T-cell (primary cell): ENCODE measurements around the gene TEP1. TPM values are rescaled to one million over a fixed set of nuclear protein-coding genes. Genes with fewer than 3 reads are reported as not detected.

Experiments
- ATAC-seq, 4 experiments: fragments of 200-7000 bp in 3 of 4; fragments of 150-1000 bp in 1 of 4; cut with Tn5 transposase; replicated peaks in 1 of 4; 1 replicate in 3 of 4; 2 replicates in 1 of 4; pipeline ENCODE4 v1.10.0; 2021; ENCODE audit warnings: moderate library complexity in 3 of 4, mild to moderate bottlenecking in 2 of 4, moderate number of reproducible peaks in 1 of 4
- CTCF ChIA-PET, 2 donors: fragments of 300-600 bp; sonication (Branson Sonifier 250); formaldehyde crosslinking; loops; one replicate each; lab custom pipeline; 2022; ENCODE audit warnings: antibody characterized with exemption in 2 of 2; lab: Charles Lee
- POLR2A ChIA-PET, 2 donors: fragments of 300-600 bp; sonication (Branson Sonifier 250); formaldehyde crosslinking; loops; one replicate each; lab custom pipeline; 2022; ENCODE audit warnings: antibody characterized with exemption in 2 of 2; lab: Charles Lee
- DNase-seq, 35 experiments: peaks; one replicate each; pipeline versions ENCODE4 v3.0.0 to v3.0.0-alpha.2; 2013 to 2023
- H3K27ac ChIP-seq: one replicate; pipeline ENCODE4 v1.5.1; 2013; ENCODE audit warnings: low read length
- H3K27me3 ChIP-seq, 2 experiments: replicated peaks in 1 of 2; 1 replicate in 1 of 2; 2 replicates in 1 of 2; pipeline versions ENCODE4 v1.6.1 to v1.7.0; 2013; ENCODE audit warnings: low read length in 1 of 2, mixed read lengths in 1 of 2; ENCODE audit not compliant: control insufficient read depth in 2 of 2, insufficient read depth in 2 of 2; ENCODE audit errors: extremely low read depth in 1 of 2
- H3K36me3 ChIP-seq, 2 donors: 1 replicate in 1 of 2; 2 replicates in 1 of 2; pipeline versions ENCODE4 v1.6.1 to v1.7.0; 2013; ENCODE audit warnings: low read length in 1 of 2; ENCODE audit not compliant: control insufficient read depth in 2 of 2, insufficient read depth in 1 of 2; ENCODE audit errors: extremely low read depth in 1 of 2
- H3K4me1 ChIP-seq, 2 experiments: 1 replicate in 1 of 2; 2 replicates in 1 of 2; pipeline versions ENCODE4 v1.6.1 to v1.7.0; 2013; ENCODE audit warnings: low read length in 2 of 2, mixed read lengths in 1 of 2; ENCODE audit not compliant: insufficient read depth in 2 of 2, control insufficient read depth in 1 of 2; ENCODE audit errors: extremely low read depth in 1 of 2
- H3K4me3 ChIP-seq, 2 donors: 1 replicate in 1 of 2; 2 replicates in 1 of 2; pipeline versions ENCODE4 v1.5.1 to v1.7.0; 2013; ENCODE audit warnings: mild to moderate bottlenecking in 2 of 2, low read length in 1 of 2, moderate library complexity in 1 of 2; ENCODE audit not compliant: control insufficient read depth in 1 of 2; ENCODE audit errors: extremely low read depth in 1 of 2
- H3K9me3 ChIP-seq: 2 replicates; pipeline ENCODE4 v1.7.0; 2013
- H3K27ac Mint-ChIP-seq, 2 donors: one replicate each; pipeline ENCODE4 v1.8.0; 2020 to 2021; ENCODE audit warnings: mild to moderate bottlenecking in 2 of 2, mixed read lengths in 2 of 2
- H3K27me3 Mint-ChIP-seq, 2 donors: one replicate each; pipeline ENCODE4 v1.8.0; 2021 to 2022; ENCODE audit warnings: mixed read lengths in 2 of 2
- H3K36me3 Mint-ChIP-seq: one replicate; pipeline ENCODE4 v1.8.0; 2021; ENCODE audit warnings: mixed read lengths
- H3K4me1 Mint-ChIP-seq, 3 donors: one replicate each; pipeline ENCODE4 v1.8.0; 2020 to 2022; ENCODE audit warnings: mixed read lengths in 3 of 3, mild to moderate bottlenecking in 1 of 3
- H3K4me3 Mint-ChIP-seq, 3 donors: one replicate each; pipeline ENCODE4 v1.8.0; 2020 to 2022; ENCODE audit warnings: mild to moderate bottlenecking in 3 of 3, mixed read lengths in 3 of 3, moderate library complexity in 3 of 3
- H3K9me3 Mint-ChIP-seq, 3 donors: one replicate each; pipeline ENCODE4 v1.8.0; 2020 to 2022; ENCODE audit warnings: mixed read lengths in 3 of 3
- WGBS: methylation state at CpG from one replicate; pipeline ENCODE4 v1.1.5; 2013; ENCODE audit warnings: missing lambda C conversion rate; ENCODE audit not compliant: insufficient coverage; 5-methylcytosine and 5-hydroxymethylcytosine counted together
- total RNA-seq, 35 experiments: library from RNA in 6 of 35; stranded (reverse) in 6 of 35; fragments of 120-200 nt in 1 of 35; gene quantifications; one replicate each; pipeline versions ENCODE4 v1.2.1 to v1.2.4 and lab custom pipeline; 2013 to 2026

The TEP1 gene
- total RNA-seq, 5 donors from 2014 or later (not counting 1 experiment from before 2014, with no cell fraction given) = 38.5 to 71.5 (median 65.5) TPM

- Mint-ChIP-seq H3K27ac (no peak overlapping the region), H3K27me3 (no peaks in the 10 kb centered on the region), H3K4me1 (peaks cover 17 to 27% (median 24%) of the 10 kb centered on the region in 3 donors), H3K36me3 (no peaks in the 10 kb centered on the region), H3K9me3 (no peaks in the 10 kb centered on the region), H3K4me3 (no peak overlapping the region)
- ChIA-PET CTCF (interaction anchor here (0.6 to 1.3 kb wide), 8 partner anchors 27 to 588 kb away, joined by 3 to 5 read pairs (median 4); partner anchors contain the start of genes APEX1 (in 1 of the 2) and PARP2 (in 1 of the 2)), POLR2A (interaction anchor here in 1 of 2 donors (0.5 kb wide), 1 partner anchor 11 kb away, joined by 10 read pairs; no protein-coding TSS in a partner anchor)
- no peak for ATAC-seq
- H3K4me1 ChIP-seq = peaks cover 12 to 20% of the 10 kb centered on the region in 2 experiments
- H3K4me3 ChIP-seq = no peak overlapping the region
- no peaks in the 10 kb centered on the region for H3K27me3 ChIP-seq
- H3K9me3 ChIP-seq = no peaks in the 10 kb centered on the region
- 89% methylated on average over 5 of the region's 7 CpGs for WGBS
- no peak overlapping the region for H3K27ac ChIP-seq
- H3K36me3 ChIP-seq = no peaks in the 10 kb centered on the region
- DNase-seq = no peak
Observed at GRCh38 chr14:20417250-20418186, 4.2 kb upstream of the TEP1 start.

GRCh38 chr14:20416223-20416622, 2.9 kb upstream of the TEP1 start:
- Mint-ChIP-seq H3K9me3 (no peaks in the 10 kb centered on the region), H3K36me3 (no peaks in the 10 kb centered on the region), H3K4me1 (peaks cover 28 to 36% (median 34%) of the 10 kb centered on the region in 3 donors), H3K27me3 (no peaks in the 10 kb centered on the region), H3K27ac (peak overlapping the region; percentile 4 to 61), H3K4me3 (no peak overlapping the region)
- no peaks in the 10 kb centered on the region for H3K27me3 ChIP-seq
- ChIA-PET CTCF (interaction anchor here (0.5 to 2.8 kb wide), 23 partner anchors 11 to 553 kb away, joined by 3 to 18 read pairs (median 4); partner anchors contain the start of genes APEX1 (in 1 of the 2), OSGEP (in 1 of the 2) and PIP4P1 (in 1 of the 2)), POLR2A (interaction anchor here (0.7 to 0.8 kb wide), 3 partner anchors 39 to 45 kb away, joined by 4 to 9 read pairs (median 7); partner anchors contain the start of genes PIP4P1 (in 2 of the 2) and APEX1 (in 1 of the 2))
- H3K4me3 ChIP-seq = no peak overlapping the region
- H3K36me3 ChIP-seq = no peaks in the 10 kb centered on the region
- no peaks in the 10 kb centered on the region for H3K9me3 ChIP-seq
- ATAC-seq = no peak
- WGBS = 100% methylated on average over 1 of the region's 2 CpGs
- DNase-seq = no peak
- peaks cover 15 to 20% of the 10 kb centered on the region in 2 experiments for H3K4me1 ChIP-seq
- H3K27ac ChIP-seq = peak overlapping the region; percentile 3

DNA sequence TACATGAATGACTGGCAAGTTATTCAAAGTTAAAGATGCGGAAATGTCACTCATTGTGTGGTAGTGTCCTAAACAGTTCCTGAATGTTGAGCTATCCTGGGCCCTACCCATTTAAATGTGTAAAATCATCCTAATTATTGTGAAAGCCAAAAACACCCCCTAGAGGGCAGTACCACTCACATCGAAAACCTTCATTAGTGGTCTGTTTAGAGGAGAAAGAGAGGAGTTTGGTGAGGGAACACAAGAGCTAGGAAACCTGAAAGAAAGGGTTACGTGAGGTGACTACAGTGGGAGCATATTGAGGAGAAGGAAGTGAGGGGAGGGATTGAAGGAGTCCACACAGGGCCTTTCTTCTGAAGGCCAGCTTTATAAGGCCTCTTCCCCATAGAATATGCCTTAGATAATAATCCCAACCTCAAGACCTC, 2.5 kb upstream of the TEP1 start:
- Histone ChIP-seq H3K9me3 (no peaks in the 10 kb centered on the region), H3K27ac (peak overlapping the region; percentile 3), H3K4me3 (no peak overlapping the region), H3K4me1 (peaks cover 15 to 20% of the 10 kb centered on the region in 2 experiments), H3K27me3 (no peaks in the 10 kb centered on the region), H3K36me3 (no peaks in the 10 kb centered on the region)
- H3K9me3 Mint-ChIP-seq = no peaks in the 10 kb centered on the region
- ChIA-PET CTCF (interaction anchor here (0.5 to 2.8 kb wide), 28 partner anchors 10 to 727 kb away, joined by 3 to 18 read pairs (median 4); partner anchors contain the start of genes APEX1 (in 1 of the 2), OSGEP (in 1 of the 2) and PIP4P1 (in 1 of the 2)), POLR2A (interaction anchor here (0.6 to 1.0 kb wide), 5 partner anchors 33 to 73 kb away, joined by 4 to 10 read pairs (median 7); partner anchors contain the start of genes PIP4P1 (in 2 of the 2) and APEX1 (in 1 of the 2))
- ATAC-seq = peak; percentile 12 to 36 (median 30)
- H3K27me3 Mint-ChIP-seq = no peaks in the 10 kb centered on the region
- H3K4me1 Mint-ChIP-seq = peaks cover 31 to 40% (median 37%) of the 10 kb centered on the region in 3 donors
- no peak overlapping the region for H3K4me3 Mint-ChIP-seq
- H3K27ac Mint-ChIP-seq = peak overlapping the region; percentile 4 to 61
- peak in 19 of 35 experiments; percentile 15 to 74 (median 28) for DNase-seq
- no peaks in the 10 kb centered on the region for H3K36me3 Mint-ChIP-seq
- no CpG with 5 or more reads among the region's 3 CpGs for WGBS

GRCh38 chr14:20413744-20414082, 412 bp upstream of the TEP1 start:
- Mint-ChIP-seq H3K4me1 (peaks cover 40 to 49% (median 46%) of the 10 kb centered on the region in 3 donors), H3K36me3 (no peaks in the 10 kb centered on the region), H3K27me3 (no peaks in the 10 kb centered on the region), H3K27ac (peak overlapping the region; percentile 97 to 98), H3K9me3 (no peaks in the 10 kb centered on the region), H3K4me3 (peak overlapping the region; percentile 90 to 97 (median 95))
- ATAC-seq (peak; percentile 38 to 58 (median 54)), DNase-seq (peak in 9 of 35 experiments; percentile 5 to 57 (median 13))
- peaks cover 15 to 20% of the 10 kb centered on the region in 2 experiments for H3K4me1 ChIP-seq
- ChIA-PET POLR2A (interaction anchor here in 1 of 2 donors (1.5 kb wide), 1 partner anchor 41 kb away, joined by 4 read pairs; the partner anchor contains the start of genes APEX1 and OSGEP), CTCF (interaction anchor here (0.6 to 2.8 kb wide), 11 partner anchors 9 to 195 kb away, joined by 3 to 18 read pairs (median 3); partner anchors contain the start of gene PIP4P1 (in 1 of the 2))
- peak overlapping the region; percentile 85 to 97 for H3K4me3 ChIP-seq
- no peaks in the 10 kb centered on the region for H3K27me3 ChIP-seq
- H3K27ac ChIP-seq = peak overlapping the region; percentile 88
- no peaks in the 10 kb centered on the region for H3K9me3 ChIP-seq
- under 1% methylated on average over 9 of the region's 9 CpGs for WGBS
- no peaks in the 10 kb centered on the region for H3K36me3 ChIP-seq

DNA sequence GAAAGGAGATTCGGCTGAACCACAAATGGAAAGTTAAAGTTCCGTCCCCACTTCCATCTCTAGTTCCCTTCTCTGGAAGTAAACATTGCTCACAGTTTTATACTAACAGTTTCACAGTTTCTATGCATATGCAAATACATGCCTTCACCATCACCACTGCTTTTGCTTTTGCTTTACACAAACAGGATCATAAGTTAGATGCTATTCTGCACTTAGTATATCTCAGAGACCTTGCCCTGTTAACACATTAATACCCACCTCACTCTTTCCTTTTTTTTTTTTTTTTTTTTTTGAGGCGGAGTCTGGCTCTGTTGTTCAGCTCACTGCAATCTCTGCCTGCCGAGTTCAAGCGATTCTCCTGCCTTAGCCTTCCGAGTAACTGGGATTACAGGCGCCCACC, 890 bp downstream of the TEP1 start:
- H3K27ac Mint-ChIP-seq = peak overlapping the region; percentile 97 to 98
- peak; percentile 8 to 62 (median 10) for ATAC-seq
- CTCF ChIA-PET = interaction anchor here (0.7 to 1.5 kb wide), 2 partner anchors 56 to 85 kb away, joined by 3 read pairs; no protein-coding TSS in a partner anchor
- H3K4me1 ChIP-seq = peaks cover 15 to 20% of the 10 kb centered on the region in 2 experiments
- peaks cover 8% of the 10 kb centered on the region for H3K36me3 Mint-ChIP-seq
- no peaks in the 10 kb centered on the region for H3K9me3 ChIP-seq
- WGBS = 9% methylated on average over 2 of the region's 7 CpGs
- no peaks in the 10 kb centered on the region for H3K27me3 Mint-ChIP-seq
- POLR2A ChIA-PET = interaction anchor here (0.6 to 1.5 kb wide), 2 partner anchors 40 to 43 kb away, joined by 4 to 5 read pairs; partner anchors contain the start of genes APEX1 (in 1 of the 2) and OSGEP (in 1 of the 2)
- peaks cover 47 to 53% (median 49%) of the 10 kb centered on the region in 3 donors for H3K4me1 Mint-ChIP-seq
- H3K4me3 Mint-ChIP-seq = peak overlapping the region; percentile 90 to 97 (median 95)
- peak overlapping the region; percentile 85 to 97 for H3K4me3 ChIP-seq
- H3K36me3 ChIP-seq = peaks cover 0 to 12% of the 10 kb centered on the region in 2 donors
- peak in 2 of 35 experiments; percentile 4 to 61 for DNase-seq
- peak overlapping the region; percentile 88 for H3K27ac ChIP-seq
- H3K27me3 ChIP-seq = no peaks in the 10 kb centered on the region
- no peaks in the 10 kb centered on the region for H3K9me3 Mint-ChIP-seq
